DMS153 treated with DMSO at 0.1 percent for 48 hours (cell line): ENCODE measurements around the gene REEP1.
A peak's percentile ranks its signal among the peaks of the same experiment; 100 is the strongest.
"Not testable (repeated sequence)": the region's sequence is repeated elsewhere in the genome, so short reads cannot be mapped to it uniquely, and the experiment has no call there.

Experiments
- DNase-seq: peaks from one replicate; lab custom pipeline; 2025; ENCODE audit not compliant: unreplicated experiment; lab: John Stamatoyannopoulos, UW

REEP1 gene

DNA sequence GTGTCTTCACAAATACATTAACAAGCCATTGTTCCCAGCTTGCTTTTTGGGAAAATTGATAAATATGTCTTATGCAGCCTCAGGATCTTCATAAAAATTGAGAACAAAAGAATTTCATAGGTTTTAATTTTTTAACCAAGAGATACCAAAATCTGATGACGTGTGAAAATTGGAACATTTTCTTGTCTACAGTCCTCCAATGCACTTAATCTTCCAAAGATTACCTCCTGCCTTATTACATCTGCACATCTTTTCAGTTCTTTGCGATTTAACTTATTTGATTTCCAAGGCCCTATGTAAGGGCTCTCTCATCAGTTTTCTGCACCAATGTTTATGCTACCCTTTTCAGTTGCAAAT is 135.1 kb downstream of the REEP1 start:
- DNase-seq, result no peak

DNA sequence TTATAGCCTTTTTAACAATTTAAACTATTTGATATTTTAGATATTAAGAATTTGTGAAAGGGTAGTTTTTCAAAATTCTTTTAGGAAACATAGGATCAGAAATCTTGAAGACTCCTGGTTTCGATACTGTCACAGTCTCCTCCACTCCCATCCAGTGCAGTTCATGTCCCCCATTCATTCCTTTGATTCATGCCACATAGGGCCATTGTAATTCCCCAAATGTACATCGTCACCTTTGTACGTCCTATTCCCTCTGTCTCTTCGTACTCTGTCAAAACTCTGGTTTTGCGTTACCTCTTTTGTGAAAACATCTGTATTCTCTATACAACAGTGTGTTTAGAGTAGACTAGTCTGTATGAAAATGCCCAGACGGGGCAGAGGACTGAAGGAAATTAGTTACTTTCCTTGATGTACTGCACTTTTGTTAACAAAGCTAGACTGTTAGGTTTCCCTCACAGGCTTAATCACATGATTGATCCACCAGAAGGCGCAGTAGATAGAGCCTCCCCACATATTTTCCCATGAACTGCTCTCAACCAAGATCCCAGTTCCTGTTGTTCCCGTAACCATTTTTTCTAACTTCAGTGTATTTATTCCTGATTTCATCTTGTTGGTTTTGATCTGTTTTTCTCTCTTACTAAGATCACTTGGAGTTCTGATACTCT is 135.6 kb downstream of the REEP1 start:
- no peak for DNase-seq

DNA sequence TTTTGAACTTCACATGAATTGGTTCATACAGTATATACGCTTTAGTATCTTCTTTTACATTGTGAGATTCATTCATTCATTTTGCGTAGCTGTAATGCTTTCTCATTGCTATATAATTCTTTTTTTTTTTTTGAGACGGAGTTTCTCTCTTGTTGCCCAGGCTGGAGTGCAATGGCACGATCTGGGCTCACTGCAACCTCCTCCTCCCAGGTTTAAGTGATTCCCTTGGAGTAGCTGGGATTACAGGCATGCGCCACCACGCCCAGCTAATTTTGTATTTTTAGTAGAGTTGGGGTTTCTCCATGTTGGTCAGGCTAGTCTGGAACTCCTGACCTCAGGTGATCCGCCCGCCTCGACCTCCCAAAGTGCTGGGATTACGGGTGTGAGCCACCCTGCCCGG is 136.9 kb downstream of the REEP1 start:
- DNase-seq, result not testable (repeated sequence)

DNA sequence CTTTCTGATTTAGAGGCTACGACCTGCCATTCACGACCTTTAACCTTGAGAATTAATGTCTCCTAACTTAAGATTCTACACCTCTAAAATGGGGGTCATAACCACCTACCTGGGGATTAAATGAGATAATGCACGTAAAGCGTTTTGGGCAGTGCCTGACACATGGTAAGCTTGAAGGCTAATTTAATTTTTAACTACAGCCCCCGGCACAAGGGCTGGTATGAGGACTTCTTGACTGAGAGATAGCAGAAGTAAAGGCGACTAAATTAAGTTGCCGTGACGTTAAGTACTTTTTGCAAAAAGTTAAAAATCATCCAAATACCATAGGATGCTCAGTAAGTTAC is 137.6 kb downstream of the REEP1 start:
- DNase-seq, result no peak

DNA sequence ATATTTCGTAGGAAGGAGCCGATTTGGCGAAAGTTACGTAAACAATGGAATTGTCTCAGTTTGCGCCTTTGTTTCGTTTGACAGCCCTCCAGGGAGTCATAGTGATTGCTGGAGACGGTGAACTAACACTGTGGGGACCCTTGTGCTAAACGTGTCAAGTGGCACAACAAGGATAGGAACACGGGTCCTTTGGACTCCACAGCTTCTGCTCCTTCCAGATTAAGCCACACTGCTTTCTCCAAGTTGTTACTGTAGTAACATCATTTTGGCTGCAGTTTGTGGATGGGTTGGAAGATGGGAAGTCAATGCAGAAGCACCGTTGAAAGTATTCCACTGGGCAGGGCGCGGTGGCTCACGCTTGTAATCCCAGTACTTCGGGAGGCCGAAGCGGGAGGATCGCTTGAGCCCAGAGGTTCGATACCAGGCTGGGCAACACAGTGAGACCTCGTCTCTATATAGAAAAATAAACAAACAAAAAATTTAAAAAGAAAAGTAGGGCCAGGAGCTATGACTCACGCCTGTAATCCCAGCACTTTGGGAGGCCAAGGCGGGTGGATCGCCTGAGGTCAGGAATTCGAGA is 141.5 kb downstream of the REEP1 start:
- DNase-seq, result no peak

DNA sequence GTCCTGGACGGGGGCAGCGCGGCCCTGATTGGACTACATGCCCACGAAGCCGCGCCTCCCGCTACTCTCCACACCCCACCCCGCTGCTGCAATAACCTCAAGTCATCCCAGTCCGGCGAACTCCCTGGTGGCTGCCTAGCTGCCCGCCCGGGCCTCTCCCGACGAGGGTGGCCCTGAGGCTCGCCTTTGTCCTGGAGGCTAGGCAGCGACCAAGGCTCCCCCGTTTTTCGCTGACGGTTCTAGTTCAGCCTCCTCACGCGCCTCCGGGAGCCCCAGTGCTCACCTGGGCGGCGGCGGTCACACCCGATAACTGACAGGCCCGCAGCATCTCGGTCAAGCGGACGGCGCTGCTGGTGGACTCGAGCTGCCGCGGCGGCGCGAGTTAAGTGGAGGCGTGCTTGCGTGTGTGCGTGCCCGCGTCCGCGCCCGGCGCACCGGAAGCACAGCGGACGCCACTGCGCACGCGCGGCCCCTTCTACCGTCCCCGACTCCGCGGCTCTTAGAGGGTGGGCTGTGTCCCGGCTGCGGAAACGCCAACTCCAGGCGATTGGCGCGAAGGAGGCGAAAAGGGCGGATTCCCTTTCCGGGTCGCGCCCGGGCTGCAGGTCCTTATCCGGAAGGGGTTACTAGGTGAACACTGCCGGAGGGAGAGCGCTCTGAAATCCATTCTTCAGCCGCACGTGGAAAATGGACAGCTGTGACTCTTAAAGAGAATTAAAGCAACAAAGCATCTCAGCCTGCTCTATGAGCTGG is 142.2 kb downstream of the REEP1 start, which contains the start of gene IMMT:
Gene IMMT (minus strand): TSS at position 408 of the 753 bp plus-strand sequence. CDS start 80 bp downstream, at position 328.
- peak; percentile 95 for DNase-seq

DNA sequence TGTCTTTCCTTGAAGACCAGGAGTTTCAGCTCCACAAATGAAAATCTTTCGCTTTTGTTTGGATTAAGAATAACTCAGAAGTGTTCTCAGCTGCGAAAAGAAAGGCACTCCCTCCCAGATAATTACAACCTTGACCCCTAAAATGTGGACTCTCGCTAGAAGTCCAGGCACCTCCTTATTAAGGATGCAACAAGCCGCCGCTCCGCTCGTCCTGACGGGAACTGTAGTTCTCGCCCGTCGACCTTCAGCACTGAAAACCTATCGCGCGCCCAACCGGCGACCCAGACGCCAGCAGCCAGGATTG is 142.7 kb downstream of the REEP1 start:
- peak; percentile 91 for DNase-seq

DNA sequence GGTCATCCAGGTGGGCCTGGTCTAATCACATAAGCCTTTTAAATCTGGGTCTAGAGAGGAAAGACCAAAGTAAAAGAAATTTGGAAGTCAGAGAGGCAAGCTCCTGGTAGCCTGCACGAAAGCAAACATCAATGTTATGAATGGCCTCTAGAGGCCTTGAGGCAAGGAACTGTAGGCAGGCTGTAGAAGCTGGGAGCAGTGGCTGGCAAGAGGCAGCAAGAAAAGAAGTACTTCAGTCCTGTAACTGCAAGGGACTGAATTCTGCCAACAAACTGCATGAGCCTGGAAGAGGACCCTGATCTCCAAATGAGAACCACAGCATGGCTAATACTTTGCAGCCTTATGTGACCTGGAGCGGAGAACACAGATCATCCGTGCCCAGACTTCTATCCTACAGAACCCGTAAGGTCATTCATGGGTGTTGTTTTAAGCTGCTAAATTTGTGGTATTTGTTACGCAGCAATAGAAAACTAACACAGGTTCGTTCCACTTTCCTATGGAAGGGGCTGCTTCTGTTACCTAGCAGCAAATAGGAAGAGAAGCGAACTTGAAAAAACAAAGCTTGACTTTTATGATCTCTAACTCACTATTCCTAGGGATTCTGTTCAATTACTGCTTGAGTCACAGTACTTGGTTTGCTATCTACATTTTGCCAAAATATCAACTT is 143.4 kb downstream of the REEP1 start:
- no peak for DNase-seq

DNA sequence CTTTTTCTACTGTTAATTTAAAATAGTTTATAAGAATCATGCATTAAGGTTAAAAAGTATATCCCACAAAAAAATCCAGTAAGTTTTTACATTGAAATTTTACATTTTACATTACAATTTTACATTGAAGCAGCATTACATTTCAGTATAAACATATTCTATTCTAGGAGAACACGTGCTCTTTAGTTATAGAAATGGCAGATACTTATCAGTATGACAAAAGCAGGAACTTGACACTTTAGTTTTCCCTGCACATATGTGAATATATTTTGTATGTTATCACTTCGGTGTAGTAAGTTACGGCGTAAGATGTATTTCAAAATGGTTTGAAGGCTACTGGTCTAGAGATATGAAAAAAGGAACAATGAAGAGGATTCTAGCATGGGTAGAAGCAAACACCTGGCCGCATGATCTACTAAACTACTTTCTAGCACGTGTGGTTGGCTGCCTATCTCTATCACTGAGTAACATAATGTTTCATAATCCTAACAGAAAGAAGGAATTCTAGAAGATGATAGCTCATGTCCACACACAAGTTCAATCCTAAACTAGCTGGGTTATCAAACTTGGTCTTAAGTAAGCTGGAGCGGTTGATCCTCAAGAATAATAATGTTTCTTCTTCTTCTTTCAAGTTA is 147.5 kb downstream of the REEP1 start:
- no peak for DNase-seq

DNA sequence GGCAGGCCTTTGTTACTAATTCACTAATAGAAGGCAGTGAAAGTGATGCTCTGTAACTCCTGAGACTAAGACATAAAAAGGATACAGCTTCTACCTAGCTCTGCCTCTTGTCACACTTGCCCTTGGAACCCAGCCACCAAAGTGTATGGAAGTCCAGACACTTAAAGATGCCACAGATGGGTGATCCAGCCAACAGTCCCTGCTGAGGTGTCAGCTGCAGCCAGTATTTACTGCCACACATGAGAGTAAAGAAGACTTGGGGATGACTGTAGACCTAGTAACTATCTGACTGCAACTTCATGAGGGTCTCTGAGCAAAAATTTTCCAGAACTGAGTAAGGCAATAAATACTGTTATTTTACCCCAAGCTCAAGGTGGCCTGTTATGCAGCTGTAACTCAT is 151.0 kb downstream of the REEP1 start:
- DNase-seq, result no peak

DNA sequence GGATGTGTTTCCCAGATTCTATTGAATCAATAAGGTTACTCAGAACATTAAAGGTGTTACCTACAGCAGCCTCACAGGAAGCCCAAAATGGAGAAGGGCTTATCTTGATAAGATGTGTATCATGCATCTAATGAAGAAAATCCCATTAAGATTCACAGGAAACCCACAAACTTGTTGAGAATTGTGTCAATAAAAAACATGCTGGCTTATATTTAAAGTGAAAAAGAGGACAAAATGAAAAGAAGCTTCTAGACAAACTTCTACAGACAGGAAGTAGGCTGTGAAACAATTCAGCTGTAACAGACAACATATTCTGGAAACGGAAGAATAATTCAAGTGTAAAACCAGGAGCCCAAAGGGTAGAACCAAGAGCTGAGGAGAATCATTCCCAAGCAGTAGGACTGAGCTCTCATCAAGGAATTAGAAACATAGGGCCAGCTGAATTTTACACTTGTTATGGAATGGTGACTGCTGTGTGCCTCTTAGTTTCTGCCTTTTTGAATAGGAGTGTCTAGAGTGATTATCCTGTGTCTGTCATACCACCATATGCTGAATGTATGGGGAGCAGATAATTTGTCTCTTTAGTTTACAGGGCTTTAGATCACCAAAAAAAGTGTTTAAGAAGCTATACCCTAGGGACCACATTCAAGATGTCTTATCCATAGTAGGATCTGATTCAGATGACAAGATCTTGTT is 151.8 kb downstream of the REEP1 start:
- DNase-seq, result no peak

DNA sequence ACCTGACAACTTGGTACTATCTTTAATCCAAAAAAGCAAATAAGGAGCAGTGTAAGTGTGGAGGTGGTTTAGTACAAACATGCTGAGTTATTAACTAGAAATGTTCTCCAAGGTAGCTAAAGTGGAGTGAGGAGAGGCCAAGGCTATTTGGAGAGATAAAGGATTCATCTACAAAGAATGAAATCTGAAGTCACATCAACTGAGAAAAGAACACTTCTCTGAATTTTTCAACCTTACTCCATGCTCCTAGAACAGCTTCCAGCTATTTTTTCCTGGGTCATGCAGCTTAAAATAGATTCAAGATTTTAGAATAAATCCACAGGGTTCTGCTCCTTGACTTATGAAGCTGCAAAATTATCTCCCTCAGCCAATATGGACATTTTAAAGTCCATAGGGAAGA is 160.8 kb downstream of the REEP1 start:
- no peak for DNase-seq

DNA sequence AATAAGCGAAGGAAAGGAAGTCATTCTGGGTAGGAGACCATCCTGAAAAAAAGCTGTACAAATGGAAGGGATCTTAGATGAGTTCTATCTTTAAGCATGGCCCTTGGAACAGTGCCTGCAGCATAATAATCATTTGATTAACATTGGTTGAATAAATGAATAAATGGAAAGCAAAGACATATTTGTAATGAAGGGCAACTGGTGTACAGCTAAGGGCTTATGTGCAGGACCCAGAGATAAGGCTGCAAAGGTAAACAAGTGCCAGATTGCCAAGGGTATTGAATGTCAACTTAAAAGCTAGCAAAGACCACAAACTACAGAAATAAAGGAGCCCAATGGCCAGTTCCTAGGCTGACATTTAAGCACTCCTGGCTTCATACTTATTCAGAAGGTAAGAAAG is 161.6 kb downstream of the REEP1 start:
- DNase-seq, result no peak

DNA sequence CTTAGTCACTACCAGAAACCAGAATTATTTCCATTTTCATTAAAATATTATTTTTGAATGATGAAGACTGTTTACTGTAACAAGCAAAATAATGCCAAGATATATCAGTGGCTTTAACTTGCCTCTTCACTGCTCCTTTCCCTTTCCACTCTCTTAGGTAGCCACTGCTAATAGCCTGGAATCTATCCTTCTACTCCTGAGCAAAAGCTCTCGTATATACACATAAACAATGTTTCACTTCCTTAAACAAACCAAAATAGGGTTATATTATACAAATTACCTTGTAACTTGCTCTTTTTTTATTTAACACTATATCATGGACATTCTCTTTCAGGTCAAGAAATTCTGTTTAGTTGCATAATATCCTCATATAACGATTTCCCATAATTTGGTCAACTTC is 163.0 kb downstream of the REEP1 start:
- no peak for DNase-seq

DNA sequence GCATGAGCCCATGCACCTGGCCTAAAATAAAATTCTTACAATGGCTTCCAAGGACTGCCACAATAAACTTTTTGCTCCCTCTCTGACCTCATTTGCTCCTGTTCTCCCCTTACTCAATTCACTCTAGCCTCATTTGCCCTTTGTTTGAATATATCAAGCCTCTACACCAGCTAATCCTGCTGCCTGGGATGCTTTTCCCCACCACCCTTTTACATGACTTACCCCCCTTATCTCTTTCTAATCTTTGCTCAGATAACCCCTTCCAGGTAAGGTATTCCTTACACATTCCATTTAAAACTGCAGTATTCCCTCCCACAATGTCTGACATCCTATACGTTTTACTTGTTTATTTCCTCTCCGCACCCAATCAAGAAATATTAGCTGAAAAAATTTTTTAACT is 164.8 kb downstream of the REEP1 start:
- DNase-seq, result no peak

DNA sequence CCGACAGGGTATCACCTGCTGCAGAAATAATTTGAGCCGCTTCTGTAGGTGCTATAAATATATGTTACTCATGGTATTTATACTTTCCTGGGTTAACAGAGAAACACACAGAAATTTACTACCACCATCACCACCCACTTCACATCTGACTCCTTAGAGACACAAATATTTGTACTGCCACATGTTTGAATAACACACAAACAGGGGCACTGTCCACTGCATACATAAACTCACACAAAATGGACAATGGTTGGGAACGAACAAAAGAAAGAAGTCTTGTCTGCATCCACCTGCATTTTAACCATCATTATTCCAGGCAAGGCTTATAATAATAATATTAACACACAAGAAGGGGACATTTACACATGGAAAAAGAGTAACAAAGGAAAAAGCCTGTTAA is 166.1 kb downstream of the REEP1 start:
- DNase-seq, result no peak

DNA sequence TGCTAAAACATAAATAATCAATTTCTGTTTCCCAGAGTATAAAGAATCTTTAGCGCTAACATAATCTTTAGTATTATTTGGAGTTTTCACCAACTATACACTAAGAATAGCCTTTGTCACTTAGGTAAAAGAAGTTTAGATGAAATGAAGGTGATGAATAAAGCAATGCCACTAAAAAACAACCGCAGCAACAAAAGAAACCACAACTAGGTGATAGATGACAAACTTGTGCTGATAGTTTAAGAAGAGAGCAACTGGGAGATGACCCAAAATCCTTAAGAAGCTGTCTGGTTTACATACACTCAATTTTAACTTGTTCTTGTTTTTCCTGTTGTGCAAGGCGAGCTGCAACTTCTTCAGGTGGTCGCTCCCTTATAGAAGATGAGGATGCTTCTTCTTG is 167.0 kb downstream of the REEP1 start:
- no peak for DNase-seq
